T-helper 1 cell treated with Interleukin-12 subunit alpha and Interleukin-12 subunit beta and Interleukin-4 antibody, amounts not matched to agents 30 μg/mL and 1 μg/mL, for 36 hours (primary cell): ENCODE results near the gene FBXL15.

ENCODE experiments used
- H3K27ac Mint-ChIP-seq: one replicate; pipeline ENCODE4 v1.8.0; 2021; ENCODE audit warnings: mild to moderate bottlenecking, mixed read lengths
- H3K27me3 Mint-ChIP-seq: one replicate; pipeline ENCODE4 v1.8.0; 2021; ENCODE audit warnings: low read depth, mixed read lengths
- H3K36me3 Mint-ChIP-seq: one replicate; pipeline ENCODE4 v1.8.0; 2021; ENCODE audit warnings: low read depth, mixed read lengths
- H3K4me1 Mint-ChIP-seq: one replicate; pipeline ENCODE4 v1.8.0; 2021; ENCODE audit warnings: low read depth, mixed read lengths
- H3K4me3 Mint-ChIP-seq: one replicate; pipeline ENCODE4 v1.8.0; 2021; ENCODE audit warnings: mild to moderate bottlenecking, moderate library complexity, mixed read lengths
- H3K9me3 Mint-ChIP-seq: one replicate; pipeline ENCODE4 v1.8.0; 2021; ENCODE audit warnings: mixed read lengths

FBXL15 gene

GRCh38 chr10:102424916-102425315 lies 4.3 kb downstream of the FBXL15 start:
- Mint-ChIP-seq H3K36me3 (peaks cover 6% of the 10 kb centered on the region), H3K9me3 (no peaks in the 10 kb centered on the region), H3K4me1 (peaks cover 28% of the 10 kb centered on the region), H3K4me3 (no peak overlapping the region), H3K27me3 (no peaks in the 10 kb centered on the region), H3K27ac (no peak overlapping the region)

- H3K4me3 Mint-ChIP-seq = no peak overlapping the region
Measured at GRCh38 chr10:102425444-102425843, 4.8 kb downstream of the FBXL15 start.

GRCh38 chr10:102426803-102427287 lies 6.2 kb downstream of the FBXL15 start:
- Mint-ChIP-seq H3K36me3 (peaks cover 6% of the 10 kb centered on the region), H3K27ac (no peak overlapping the region), H3K27me3 (no peaks in the 10 kb centered on the region), H3K9me3 (no peaks in the 10 kb centered on the region), H3K4me3 (no peak overlapping the region), H3K4me1 (peaks cover 23% of the 10 kb centered on the region)

More at GRCh38 chr10:102425444-102425843, 4.8 kb downstream of the FBXL15 start:
- no peaks in the 10 kb centered on the region for H3K9me3 Mint-ChIP-seq
- H3K4me1 Mint-ChIP-seq = peaks cover 24% of the 10 kb centered on the region
- no peaks in the 10 kb centered on the region for H3K27me3 Mint-ChIP-seq
- H3K36me3 Mint-ChIP-seq = peaks cover 6% of the 10 kb centered on the region
- H3K27ac Mint-ChIP-seq = no peak overlapping the region

- peaks cover 32% of the 10 kb centered on the region for H3K4me1 Mint-ChIP-seq
- no peak overlapping the region for H3K4me3 Mint-ChIP-seq
- H3K36me3 Mint-ChIP-seq = peaks cover 3% of the 10 kb centered on the region
- no peaks in the 10 kb centered on the region for H3K27me3 Mint-ChIP-seq
- H3K9me3 Mint-ChIP-seq = no peaks in the 10 kb centered on the region
- H3K27ac Mint-ChIP-seq = no peak overlapping the region
Measured at GRCh38 chr10:102429468-102429867, 8.8 kb downstream of the FBXL15 start.

DNA sequence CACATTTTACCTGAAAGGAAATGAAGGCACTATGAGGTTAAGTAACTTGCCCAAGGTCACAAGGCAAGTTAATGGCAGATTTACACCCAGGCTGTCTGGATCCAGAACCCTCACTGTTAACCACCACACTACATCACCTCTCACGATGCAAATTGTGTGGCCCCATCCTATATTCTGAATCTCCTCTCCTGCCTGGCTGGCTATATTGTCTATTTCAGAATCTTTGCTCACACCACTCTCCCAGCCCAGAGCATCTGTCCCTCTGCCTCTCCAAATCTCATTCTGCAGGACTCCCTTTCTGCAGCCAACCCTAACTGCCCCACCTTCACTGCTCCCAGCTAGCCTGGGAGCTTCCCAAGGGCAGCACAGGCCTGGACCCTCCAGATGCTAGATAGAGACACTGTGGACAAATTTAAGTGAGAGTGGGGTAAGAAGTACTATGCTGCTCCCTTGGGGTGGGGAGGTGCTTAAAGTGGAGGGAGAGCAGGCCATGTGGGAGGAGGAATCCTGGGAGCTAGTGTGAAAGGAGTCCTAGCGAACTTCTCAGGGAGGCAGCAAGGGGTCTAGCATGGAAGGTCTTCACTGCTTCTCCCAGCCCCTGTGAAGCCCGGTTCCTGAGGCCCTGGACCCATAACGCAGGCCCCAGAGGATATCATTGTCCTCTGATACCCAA lies 11.0 kb downstream of the FBXL15 start:
- Mint-ChIP-seq H3K9me3 (no peaks in the 10 kb centered on the region), H3K36me3 (peaks cover 6% of the 10 kb centered on the region), H3K27me3 (no peaks in the 10 kb centered on the region), H3K27ac (peak overlapping the region; percentile 95), H3K4me3 (peak overlapping the region; percentile 94), H3K4me1 (peaks cover 45% of the 10 kb centered on the region)

DNA sequence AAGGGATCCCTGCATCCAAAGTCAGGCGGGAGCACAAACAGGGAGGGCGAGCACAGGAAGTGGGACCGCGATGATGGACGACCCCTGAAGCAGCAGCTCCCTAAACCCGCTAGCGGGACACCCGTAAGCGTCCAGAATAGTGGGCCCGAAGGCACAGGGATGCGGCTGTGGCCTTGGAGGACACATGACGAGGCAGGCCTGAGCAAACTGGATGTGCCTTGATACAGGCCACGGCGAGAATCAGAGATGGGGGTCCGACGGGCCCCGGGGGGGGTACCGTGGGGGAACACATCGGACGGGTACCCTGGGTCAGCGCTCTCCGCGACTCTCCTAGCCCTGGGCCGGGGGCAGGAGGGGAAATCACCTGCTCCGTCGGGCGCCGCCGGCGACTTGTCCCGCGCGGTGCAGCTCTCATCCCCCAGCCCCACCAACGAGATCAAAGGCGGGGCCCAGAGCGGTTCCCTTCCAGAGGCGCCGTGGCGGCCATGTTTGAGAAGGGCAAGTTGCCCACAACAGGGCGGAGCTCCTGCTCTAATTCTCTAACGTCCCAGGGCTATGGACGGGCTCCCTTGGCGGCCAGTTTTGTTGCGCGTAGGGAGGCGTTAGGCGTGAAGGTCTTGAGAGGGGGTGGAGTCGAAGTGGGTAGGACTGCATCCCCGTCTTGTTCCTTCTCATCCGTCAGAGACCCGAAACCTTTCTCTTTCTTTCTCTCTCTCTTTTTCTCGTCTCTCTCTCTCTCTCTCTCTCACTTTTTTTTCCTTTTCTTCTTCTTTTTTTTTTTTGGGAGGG lies 11.7 kb downstream of the FBXL15 start, which contains the start of gene CUEDC2:
TSS of gene CUEDC2 (minus strand) at position 413 of the 789 bp plus-strand sequence. CDS start 7,386 bp downstream, outside the sequence.
- H3K27ac Mint-ChIP-seq = peak within 1 kb of the TSS; percentile 95
- H3K9me3 Mint-ChIP-seq = no peaks in the 10 kb centered on the region
- no peaks in the 10 kb centered on the region for H3K27me3 Mint-ChIP-seq
- H3K4me1 Mint-ChIP-seq = peaks cover 47% of the 10 kb centered on the region
- peaks cover 10% of the 10 kb centered on the region for H3K36me3 Mint-ChIP-seq
- peak within 1 kb of the TSS; percentile 94 for H3K4me3 Mint-ChIP-seq

DNA sequence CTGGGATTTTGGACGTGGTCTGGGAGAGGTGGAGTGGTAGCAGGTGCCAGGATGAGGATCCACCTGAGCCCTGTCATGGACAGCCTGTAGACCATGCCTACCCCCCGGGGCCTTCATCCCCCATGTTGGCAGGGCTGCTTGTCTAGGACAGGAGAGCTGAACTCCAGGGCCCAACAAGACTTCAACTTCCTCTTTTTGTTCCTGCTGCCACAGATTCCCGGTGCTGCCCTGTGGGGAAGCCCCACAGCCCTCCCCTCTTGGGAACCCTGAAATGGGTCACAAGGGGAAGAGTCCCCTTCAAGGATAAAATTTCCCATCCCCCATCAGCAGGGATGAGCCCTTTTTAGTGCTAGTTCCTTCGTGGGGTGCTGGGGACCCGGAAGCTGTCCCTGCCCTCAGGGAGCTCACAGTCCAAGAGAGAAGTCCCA lies 13.0 kb downstream of the FBXL15 start:
- Mint-ChIP-seq H3K27ac (peak overlapping the region; percentile 95), H3K36me3 (peaks cover 20% of the 10 kb centered on the region), H3K9me3 (no peaks in the 10 kb centered on the region), H3K27me3 (no peaks in the 10 kb centered on the region), H3K4me3 (peak overlapping the region; percentile 94), H3K4me1 (peaks cover 57% of the 10 kb centered on the region)

DNA sequence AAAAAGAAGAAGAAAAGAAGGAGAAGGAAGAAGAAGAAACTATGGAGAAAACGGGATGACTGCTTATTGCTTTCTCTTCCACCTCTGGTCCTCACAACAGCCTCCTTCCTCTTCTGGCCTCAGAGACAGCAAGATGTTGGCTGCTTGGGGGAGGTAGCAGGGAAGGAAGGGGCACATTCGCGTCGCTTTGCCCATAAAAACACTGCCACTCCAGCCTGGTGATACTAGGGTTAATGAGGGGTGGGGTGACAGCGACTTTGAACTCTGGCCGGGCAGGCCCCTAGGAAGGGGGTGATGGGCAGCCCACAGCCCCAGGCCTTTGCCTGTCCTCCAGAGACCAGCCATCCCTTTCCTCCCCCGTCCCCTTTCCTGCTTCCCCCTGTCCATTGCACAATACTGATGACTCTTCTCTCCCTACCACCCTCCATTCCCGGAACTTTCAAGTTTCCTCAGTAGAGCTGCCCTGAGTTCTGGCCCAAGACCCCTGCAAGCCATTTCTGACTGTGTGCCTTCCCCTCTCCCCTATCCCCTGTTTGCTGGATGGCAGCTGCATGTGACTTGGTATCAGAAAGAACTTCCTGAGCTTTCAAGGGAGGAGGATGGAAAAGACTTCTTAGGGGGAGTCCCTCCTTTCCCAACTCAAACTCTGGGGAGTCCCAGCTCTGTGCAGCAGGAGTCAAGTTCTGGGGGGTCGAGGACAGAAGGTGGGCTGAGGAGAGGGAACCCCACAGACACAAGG lies 13.9 kb downstream of the FBXL15 start:
- Mint-ChIP-seq H3K27me3 (no peaks in the 10 kb centered on the region), H3K36me3 (peaks cover 20% of the 10 kb centered on the region), H3K4me3 (peak overlapping the region; percentile 96), H3K9me3 (no peaks in the 10 kb centered on the region), H3K27ac (peak overlapping the region; percentile 83), H3K4me1 (peaks cover 57% of the 10 kb centered on the region)

GRCh38 chr10:102435133-102435497 lies 14.5 kb downstream of the FBXL15 start:
- H3K9me3 Mint-ChIP-seq = no peaks in the 10 kb centered on the region
- H3K4me1 Mint-ChIP-seq = peaks cover 57% of the 10 kb centered on the region
- H3K27ac Mint-ChIP-seq = peak overlapping the region; percentile 83
- H3K27me3 Mint-ChIP-seq = no peaks in the 10 kb centered on the region
- H3K36me3 Mint-ChIP-seq = peaks cover 20% of the 10 kb centered on the region
- H3K4me3 Mint-ChIP-seq = peak overlapping the region; percentile 96

- Mint-ChIP-seq H3K9me3 (no peaks in the 10 kb centered on the region), H3K4me1 (peaks cover 58% of the 10 kb centered on the region), H3K4me3 (peak overlapping the region; percentile 96), H3K27me3 (no peaks in the 10 kb centered on the region), H3K36me3 (peaks cover 20% of the 10 kb centered on the region), H3K27ac (peak overlapping the region; percentile 83)
Measured at GRCh38 chr10:102435529-102436233, 15.0 kb downstream of the FBXL15 start.

GRCh38 chr10:102436312-102436711 lies 15.7 kb downstream of the FBXL15 start:
- no peaks in the 10 kb centered on the region for H3K9me3 Mint-ChIP-seq
- H3K4me3 Mint-ChIP-seq = peak overlapping the region; percentile 96
- H3K27me3 Mint-ChIP-seq = no peaks in the 10 kb centered on the region
- H3K4me1 Mint-ChIP-seq = peaks cover 61% of the 10 kb centered on the region
- H3K36me3 Mint-ChIP-seq = peaks cover 20% of the 10 kb centered on the region
- peak overlapping the region; percentile 77 for H3K27ac Mint-ChIP-seq

DNA sequence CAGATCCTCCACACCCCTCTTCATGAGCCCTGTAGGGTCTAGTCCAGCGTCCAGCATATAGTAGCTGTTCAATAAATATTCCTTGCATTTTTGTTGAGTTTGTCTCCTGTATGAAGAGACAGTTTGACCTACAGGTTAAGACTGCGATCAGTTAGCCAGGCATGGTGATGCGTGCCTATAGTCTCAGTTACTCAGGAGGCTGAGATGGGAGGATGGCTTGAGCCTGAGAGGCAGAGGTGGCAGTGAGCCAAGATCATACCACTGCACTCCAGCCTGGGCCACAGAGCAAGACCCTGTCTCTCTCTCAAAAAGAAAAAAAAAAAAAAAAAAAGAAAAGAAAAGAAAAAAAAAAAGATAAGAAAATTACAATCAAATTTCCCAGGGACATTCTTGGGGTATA lies 16.9 kb downstream of the FBXL15 start:
- peaks cover 18% of the 10 kb centered on the region for H3K36me3 Mint-ChIP-seq
- H3K4me1 Mint-ChIP-seq = peaks cover 55% of the 10 kb centered on the region
- no peaks in the 10 kb centered on the region for H3K27me3 Mint-ChIP-seq
- H3K9me3 Mint-ChIP-seq = no peaks in the 10 kb centered on the region
- H3K4me3 Mint-ChIP-seq = peak overlapping the region; percentile 96
- H3K27ac Mint-ChIP-seq = no peak overlapping the region

DNA sequence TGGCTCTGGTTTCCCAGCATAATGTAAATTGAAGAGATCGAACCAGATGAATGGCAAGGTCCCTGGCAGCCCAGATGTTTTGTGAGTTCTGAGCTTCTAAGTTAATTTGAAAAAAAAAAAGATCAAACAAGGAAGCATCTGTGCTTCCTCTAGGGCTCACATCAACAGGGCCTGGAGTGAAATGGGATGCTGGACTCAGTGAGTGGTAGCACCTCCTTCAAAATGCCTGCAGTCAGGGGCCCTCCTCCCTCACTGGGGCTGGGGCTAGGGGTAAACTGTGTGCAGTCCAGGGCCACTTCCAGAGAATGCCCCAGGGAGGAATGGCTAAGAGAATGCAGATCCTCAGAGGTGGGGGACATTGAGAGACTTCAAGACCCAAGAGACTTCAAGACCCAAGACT lies 17.7 kb downstream of the FBXL15 start:
- H3K9me3 Mint-ChIP-seq = no peaks in the 10 kb centered on the region
- peaks cover 48% of the 10 kb centered on the region for H3K4me1 Mint-ChIP-seq
- H3K27ac Mint-ChIP-seq = no peak overlapping the region
- H3K36me3 Mint-ChIP-seq = peaks cover 18% of the 10 kb centered on the region
- peak overlapping the region; percentile 75 for H3K4me3 Mint-ChIP-seq
- no peaks in the 10 kb centered on the region for H3K27me3 Mint-ChIP-seq

- Mint-ChIP-seq H3K4me3 (no peak overlapping the region), H3K4me1 (peaks cover 9% of the 10 kb centered on the region), H3K9me3 (no peaks in the 10 kb centered on the region), H3K27ac (no peak overlapping the region), H3K27me3 (no peaks in the 10 kb centered on the region), H3K36me3 (peaks cover 3% of the 10 kb centered on the region)
Measured at GRCh38 chr10:102444851-102445250, 24.2 kb downstream of the FBXL15 start.
